RWPE1 (cell line): ENCODE data around the gene NUP37.

Source experiments
- CTCF ChIA-PET: fragments of 350-600 bp; sonication (Branson Sonifier 250); formaldehyde crosslinking; extraction: SDS; loops from one replicate; lab custom pipeline; 2021; lab: Yijun Ruan, JAX
- POLR2A ChIA-PET: fragments of 400-600 bp; formaldehyde crosslinking; extraction: SDS; loops from one replicate; lab custom pipeline; 2020; ENCODE audit warnings: antibody characterized with exemption; ENCODE audit not compliant: low non-redundant PET; lab: Yijun Ruan, JAX
- DNase-seq: peaks from one replicate; pipeline ENCODE4 v3.0.0; 2012; ENCODE audit warnings: low spot score
- H3K27ac ChIP-seq: fragments of 450-650 bp; 2 replicates; pipeline ENCODE4 v1.5.1; 2017
- CTCF ChIP-seq: fragments of 450-650 bp; conservative IDR thresholded peaks from 2 replicates; pipeline ENCODE4 v1.5.1; 2017; ENCODE audit warnings: low read depth, mild to moderate bottlenecking

The NUP37 gene

GRCh38 chr12:102024765-102025164 is 95.1 kb downstream of the NUP37 start:
- CTCF ChIA-PET, result no interaction called here

DNA sequence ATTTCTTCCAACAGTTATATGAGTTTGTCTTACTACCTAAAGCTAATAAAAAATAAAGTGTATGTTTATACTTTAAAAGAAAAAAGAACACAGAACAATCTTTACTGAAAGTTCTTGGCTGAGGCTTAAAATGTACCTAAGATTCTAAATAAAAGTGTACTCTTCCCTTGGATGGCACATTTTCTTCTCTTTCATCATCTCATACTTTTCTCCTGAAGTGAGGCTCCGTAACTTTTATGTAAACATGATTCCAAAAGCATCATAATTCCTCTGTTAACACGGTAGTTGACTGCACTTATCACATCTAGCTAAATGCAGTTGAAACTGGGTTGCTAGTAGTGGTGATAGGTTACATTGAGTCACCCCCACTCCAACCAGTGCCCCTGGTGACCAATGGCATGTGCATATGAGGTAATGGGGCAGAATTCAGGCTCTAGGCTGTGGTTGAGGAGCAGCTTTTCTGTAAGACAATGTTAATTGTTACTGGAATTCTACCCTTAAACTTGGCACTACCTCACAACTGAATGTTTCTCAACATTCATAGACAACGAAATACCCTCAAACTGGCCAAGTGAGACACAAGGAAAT is 96.5 kb downstream of the NUP37 start:
- DNase-seq, result no peak
- no peak for TF ChIP-seq CTCF
- POLR2A ChIA-PET, result no interaction called here
- CTCF ChIA-PET, result no interaction called here
- no peak overlapping the region for H3K27ac ChIP-seq

More at GRCh38 chr12:102024765-102025164, 95.1 kb downstream of the NUP37 start:
- TF ChIP-seq CTCF, result no peak
- DNase-seq, result no peak
- POLR2A ChIA-PET, result no interaction called here
- H3K27ac ChIP-seq, result no peak overlapping the region
